ENCODE measurements around the gene NCS1. TPM values are rescaled to one million over a fixed set of nuclear protein-coding genes. Genes with fewer than 3 reads are reported as not detected.

Gene NCS1
- total RNA-seq, 1 experiment from 2014 or later, result 68.7 TPM

DNA sequence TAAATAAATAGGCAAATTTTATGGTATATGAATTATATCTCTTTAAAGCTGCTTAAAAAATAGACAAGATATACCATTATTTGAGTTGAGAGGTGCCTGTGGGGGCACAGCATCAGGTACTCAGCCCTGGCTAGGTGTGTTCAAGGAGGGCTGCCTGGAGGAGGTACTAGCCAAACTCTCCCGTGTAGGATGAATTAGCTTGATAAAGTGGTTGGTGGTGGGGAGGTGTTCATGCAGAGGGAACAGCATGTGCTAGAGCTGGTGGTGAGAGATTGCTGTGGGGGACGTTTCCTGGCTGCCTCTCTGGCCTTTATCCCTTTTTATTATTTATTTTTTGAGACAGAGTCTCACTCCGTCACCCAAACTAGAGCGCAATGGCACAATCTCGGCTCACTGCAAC is 23.2 kb upstream of the NCS1 start:
- CTCF ChIA-PET, result no interaction called here
- ATAC-seq (no peak), DNase-seq (ENCODE audit: low read depth, low spot score) (no peak)
- RAD21 ChIA-PET (ENCODE audit: low non-redundant PET in 1 of 2, low total read pairs in 2 of 2, uncharacterized antibody in 2 of 2, unreplicated experiment in 2 of 2), result no interaction called here
- no peaks in the 10 kb centered on the region for H3K9me3 ChIP-seq (ENCODE audit: control insufficient read depth in 1 of 2, insufficient read depth in 1 of 2, low read depth in 1 of 2, low read length in 2 of 2)
- H3K4me2 ChIP-seq (ENCODE audit: low read length), result no peak overlapping the region
- H3K9ac ChIP-seq (ENCODE audit: low read length), result no peak overlapping the region
- H3K36me3 ChIP-seq (ENCODE audit: control insufficient read depth in 1 of 2, insufficient read depth in 2 of 2, low read length in 2 of 2), result no peaks in the 10 kb centered on the region
- intact Hi-C loops (cut with micrococcal nuclease), result no loop called here
- H4K20me1 ChIP-seq (ENCODE audit: insufficient read depth), result no peaks in the 10 kb centered on the region
- peaks cover 22% of the 10 kb centered on the region for H3K27me3 ChIP-seq (ENCODE audit: insufficient read depth, low read length)
- no peak for TF ChIP-seq EGR1 (IDR thresholded peaks at IDR 0.05; ENCODE audit: low read depth)
- no peak for TF ChIP-seq RAD21 (IDR thresholded peaks at IDR 0.05; ENCODE audit: low read depth)
- no peak for TF ChIP-seq EZH2phosphoT487 (IDR thresholded peaks at IDR 0.05; ENCODE audit: borderline replicate concordance)
- TF ChIP-seq, protein P1, sequence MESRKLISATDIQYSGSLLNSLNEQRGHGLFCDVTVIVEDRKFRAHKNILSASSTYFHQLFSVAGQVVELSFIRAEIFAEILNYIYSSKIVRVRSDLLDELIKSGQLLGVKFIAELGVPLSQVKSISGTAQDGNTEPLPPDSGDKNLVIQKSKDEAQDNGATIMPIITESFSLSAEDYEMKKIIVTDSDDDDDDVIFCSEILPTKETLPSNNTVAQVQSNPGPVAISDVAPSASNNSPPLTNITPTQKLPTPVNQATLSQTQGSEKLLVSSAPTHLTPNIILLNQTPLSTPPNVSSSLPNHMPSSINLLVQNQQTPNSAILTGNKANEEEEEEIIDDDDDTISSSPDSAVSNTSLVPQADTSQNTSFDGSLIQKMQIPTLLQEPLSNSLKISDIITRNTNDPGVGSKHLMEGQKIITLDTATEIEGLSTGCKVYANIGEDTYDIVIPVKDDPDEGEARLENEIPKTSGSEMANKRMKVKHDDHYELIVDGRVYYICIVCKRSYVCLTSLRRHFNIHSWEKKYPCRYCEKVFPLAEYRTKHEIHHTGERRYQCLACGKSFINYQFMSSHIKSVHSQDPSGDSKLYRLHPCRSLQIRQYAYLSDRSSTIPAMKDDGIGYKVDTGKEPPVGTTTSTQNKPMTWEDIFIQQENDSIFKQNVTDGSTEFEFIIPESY (IDR thresholded peaks at IDR 0.05; ENCODE audit: extremely low read depth, insufficient replicate concordance, low read length), result no peak
- no peak for TF ChIP-seq SP1 (IDR thresholded peaks at IDR 0.05; ENCODE audit: low read depth)
- TF ChIP-seq ZNF274 (IDR thresholded peaks at IDR 0.05; ENCODE audit: low read depth, low read length), result no peak
- TF ChIP-seq FOSL1 (IDR thresholded peaks at IDR 0.05; ENCODE audit: low read depth), result no peak
- TF ChIP-seq, protein P2, sequence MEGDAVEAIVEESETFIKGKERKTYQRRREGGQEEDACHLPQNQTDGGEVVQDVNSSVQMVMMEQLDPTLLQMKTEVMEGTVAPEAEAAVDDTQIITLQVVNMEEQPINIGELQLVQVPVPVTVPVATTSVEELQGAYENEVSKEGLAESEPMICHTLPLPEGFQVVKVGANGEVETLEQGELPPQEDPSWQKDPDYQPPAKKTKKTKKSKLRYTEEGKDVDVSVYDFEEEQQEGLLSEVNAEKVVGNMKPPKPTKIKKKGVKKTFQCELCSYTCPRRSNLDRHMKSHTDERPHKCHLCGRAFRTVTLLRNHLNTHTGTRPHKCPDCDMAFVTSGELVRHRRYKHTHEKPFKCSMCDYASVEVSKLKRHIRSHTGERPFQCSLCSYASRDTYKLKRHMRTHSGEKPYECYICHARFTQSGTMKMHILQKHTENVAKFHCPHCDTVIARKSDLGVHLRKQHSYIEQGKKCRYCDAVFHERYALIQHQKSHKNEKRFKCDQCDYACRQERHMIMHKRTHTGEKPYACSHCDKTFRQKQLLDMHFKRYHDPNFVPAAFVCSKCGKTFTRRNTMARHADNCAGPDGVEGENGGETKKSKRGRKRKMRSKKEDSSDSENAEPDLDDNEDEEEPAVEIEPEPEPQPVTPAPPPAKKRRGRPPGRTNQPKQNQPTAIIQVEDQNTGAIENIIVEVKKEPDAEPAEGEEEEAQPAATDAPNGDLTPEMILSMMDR (IDR thresholded peaks at IDR 0.05 in 2 of 3, conservative IDR thresholded peaks at IDR 0.05 in 1 of 3; ENCODE audit: borderline replicate concordance in 1 of 3, insufficient read depth in 1 of 3, low read depth in 2 of 3, low read length in 2 of 3), result no peak
- H3K79me2 ChIP-seq (ENCODE audit: insufficient read depth, low read length), result no peaks in the 10 kb centered on the region
- no peak overlapping the region for H3K4me3 ChIP-seq (replicated peaks in 1 of 2; ENCODE audit: low read depth in 1 of 2, low read length in 2 of 2)
- no peak overlapping the region for H2AFZ ChIP-seq (ENCODE audit: low read depth, low read length, poor library complexity, severe bottlenecking)
- POLR2A ChIA-PET, result interaction anchor here (1.3 kb wide), 1 partner anchor 38 kb away, joined by 3 read pairs; no protein-coding TSS in a partner anchor
- no peak overlapping the region for H3K27ac ChIP-seq (ENCODE audit: low read depth, low read length)
- H3K9me2 ChIP-seq (ENCODE audit: insufficient read depth), result no peaks in the 10 kb centered on the region
- H3K4me1 ChIP-seq (ENCODE audit: control insufficient read depth in 1 of 2, insufficient read depth in 2 of 2, low read length in 2 of 2), result peaks cover 4 to 20% of the 10 kb centered on the region in 2 experiments; a peak in 2 of 4 replicates
- BruUV-seq (replicated peaks), result no TSS peak
